ENCODE measurements around the gene MB21D2.

MB21D2 gene

DNA sequence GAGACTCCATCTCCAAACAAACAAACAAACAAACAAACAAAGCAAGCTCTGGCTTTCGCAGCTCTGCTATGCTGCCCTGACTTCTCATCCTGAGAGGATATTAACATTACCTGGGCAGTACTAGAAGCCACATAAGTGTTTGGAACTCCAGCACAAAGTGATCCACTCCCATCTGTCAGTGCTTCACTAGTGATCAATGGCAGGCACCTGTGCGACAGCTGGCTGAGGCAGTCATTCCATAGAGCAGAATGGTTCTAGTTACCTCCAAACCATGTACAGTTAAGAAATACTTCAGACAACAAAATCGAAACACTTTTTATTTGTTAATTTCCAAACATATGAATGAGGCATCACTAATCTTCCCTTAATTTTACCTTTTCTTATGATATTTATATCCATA, 2.8 kb upstream of the MB21D2 start:
- H3K36me3 ChIP-seq: no peaks in the 10 kb centered on the region
- intact Hi-C loops (cut with DNase I; ENCODE audit: low total_unique reads): no loop called here
- no peak for DNase-seq
- no peak overlapping the region for H3K4me3 ChIP-seq
- TF ChIP-seq, protein P1, sequence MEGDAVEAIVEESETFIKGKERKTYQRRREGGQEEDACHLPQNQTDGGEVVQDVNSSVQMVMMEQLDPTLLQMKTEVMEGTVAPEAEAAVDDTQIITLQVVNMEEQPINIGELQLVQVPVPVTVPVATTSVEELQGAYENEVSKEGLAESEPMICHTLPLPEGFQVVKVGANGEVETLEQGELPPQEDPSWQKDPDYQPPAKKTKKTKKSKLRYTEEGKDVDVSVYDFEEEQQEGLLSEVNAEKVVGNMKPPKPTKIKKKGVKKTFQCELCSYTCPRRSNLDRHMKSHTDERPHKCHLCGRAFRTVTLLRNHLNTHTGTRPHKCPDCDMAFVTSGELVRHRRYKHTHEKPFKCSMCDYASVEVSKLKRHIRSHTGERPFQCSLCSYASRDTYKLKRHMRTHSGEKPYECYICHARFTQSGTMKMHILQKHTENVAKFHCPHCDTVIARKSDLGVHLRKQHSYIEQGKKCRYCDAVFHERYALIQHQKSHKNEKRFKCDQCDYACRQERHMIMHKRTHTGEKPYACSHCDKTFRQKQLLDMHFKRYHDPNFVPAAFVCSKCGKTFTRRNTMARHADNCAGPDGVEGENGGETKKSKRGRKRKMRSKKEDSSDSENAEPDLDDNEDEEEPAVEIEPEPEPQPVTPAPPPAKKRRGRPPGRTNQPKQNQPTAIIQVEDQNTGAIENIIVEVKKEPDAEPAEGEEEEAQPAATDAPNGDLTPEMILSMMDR (IDR thresholded peaks at IDR 0.05): no peak
- peaks cover 0 to 21% (median 4%) of the 10 kb centered on the region in 4 donors for H3K4me1 ChIP-seq
- H3K27me3 ChIP-seq: no peaks in the 10 kb centered on the region
- H3K9me3 ChIP-seq: no peaks in the 10 kb centered on the region
- no peak overlapping the region for H3K27ac ChIP-seq

GRCh38 chr3:192919901-192920300, 2.2 kb upstream of the MB21D2 start:
- Histone ChIP-seq H3K36me3 (no peaks in the 10 kb centered on the region), H3K27me3 (no peaks in the 10 kb centered on the region), H3K9me3 (no peaks in the 10 kb centered on the region), H3K4me3 (no peak overlapping the region), H3K4me1 (peaks cover 0 to 26% (median 4%) of the 10 kb centered on the region in 4 donors), H3K27ac (no peak overlapping the region)
- no peak for DNase-seq
- TF ChIP-seq, protein P1 (IDR thresholded peaks at IDR 0.05): no peak
- intact Hi-C loops (cut with DNase I; ENCODE audit: low total_unique reads): loop anchor here (5.0 kb wide), 1 partner anchor 88 kb away; no protein-coding TSS in a partner anchor

- intact Hi-C loops (cut with DNase I; ENCODE audit: low total_unique reads): loop anchor here (5.0 kb wide), 1 partner anchor 86 kb away; no protein-coding TSS in a partner anchor
- H3K27ac ChIP-seq: peak overlapping the region; percentile 90 to 92
- no peak for DNase-seq
- no peaks in the 10 kb centered on the region for H3K9me3 ChIP-seq
- H3K4me3 ChIP-seq: peak overlapping the region; percentile 72 to 84
- no peaks in the 10 kb centered on the region for H3K36me3 ChIP-seq
- peaks cover 0 to 26% (median 4%) of the 10 kb centered on the region in 4 donors for H3K4me1 ChIP-seq
- TF ChIP-seq, protein P1 (IDR thresholded peaks at IDR 0.05): no peak
- no peaks in the 10 kb centered on the region for H3K27me3 ChIP-seq
Observed at GRCh38 chr3:192918275-192918588, 576 bp upstream of the MB21D2 start.

DNA sequence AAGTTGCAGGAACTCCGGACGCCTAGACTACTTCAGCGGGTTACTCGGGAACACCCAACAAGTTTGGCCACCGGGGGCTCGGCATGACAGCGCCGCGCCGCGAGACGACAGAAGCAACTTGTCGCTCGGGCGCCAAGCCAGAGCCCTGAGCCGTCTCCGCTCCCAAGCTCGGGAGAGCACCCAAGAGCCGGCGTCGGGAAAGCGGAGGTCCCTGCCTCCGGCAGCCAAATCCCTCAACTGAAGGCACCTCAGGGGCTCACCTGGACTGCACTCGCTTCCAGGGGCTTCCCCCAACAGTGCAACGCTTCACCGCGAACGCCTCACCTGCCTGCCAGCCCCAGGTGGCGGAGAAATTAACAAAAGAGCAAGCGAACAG, 640 bp downstream of the MB21D2 start:
- Histone ChIP-seq H3K9me3 (no peaks in the 10 kb centered on the region), H3K27ac (peak overlapping the region; percentile 90 to 92), H3K4me1 (peaks cover 0 to 26% (median 4%) of the 10 kb centered on the region in 4 donors), H3K4me3 (peak overlapping the region; percentile 72 to 84), H3K27me3 (no peaks in the 10 kb centered on the region), H3K36me3 (no peaks in the 10 kb centered on the region)
- TF ChIP-seq, protein P1 (IDR thresholded peaks at IDR 0.05): no peak
- peak; percentile 69 to 85 for DNase-seq
- intact Hi-C loops (cut with DNase I; ENCODE audit: low total_unique reads): loop anchor here (5.0 kb wide), 1 partner anchor 85 kb away; no protein-coding TSS in a partner anchor

GRCh38 chr3:192916371-192917027, 1.2 kb downstream of the MB21D2 start:
- TF ChIP-seq, protein P1 (IDR thresholded peaks at IDR 0.05): no peak
- no peaks in the 10 kb centered on the region for H3K27me3 ChIP-seq
- H3K27ac ChIP-seq: peak overlapping the region; percentile 90 to 92
- H3K9me3 ChIP-seq: no peaks in the 10 kb centered on the region
- peak; percentile 23 to 68 for DNase-seq
- H3K4me1 ChIP-seq: peaks cover 0 to 26% (median 4%) of the 10 kb centered on the region in 4 donors
- H3K4me3 ChIP-seq: peak overlapping the region; percentile 72 to 84
- H3K36me3 ChIP-seq: no peaks in the 10 kb centered on the region
- intact Hi-C loops (cut with DNase I; ENCODE audit: low total_unique reads): loop anchor here (5.0 kb wide), 1 partner anchor 84 kb away; no protein-coding TSS in a partner anchor

Data from tibial artery (tissue), 4 donors.